HL-60/S4 treated with retinoic acid at 250 ng/mL for 4 days and 3 days (cell line): Measurements from ENCODE around the gene TMEM163.
"Not testable (repeated sequence)": the region's sequence is repeated elsewhere in the genome, so short reads cannot be mapped to it uniquely, and the experiment has no call there.

Experiments used
- in situ Hi-C: fragments of 300-500 bp; cut with MboI; formaldehyde crosslinking; loops from 2 replicates; pipeline ENCODE4 v1.7.0; 2022; ENCODE audit warnings: low sequenced_read_pairs

TMEM163 gene

DNA sequence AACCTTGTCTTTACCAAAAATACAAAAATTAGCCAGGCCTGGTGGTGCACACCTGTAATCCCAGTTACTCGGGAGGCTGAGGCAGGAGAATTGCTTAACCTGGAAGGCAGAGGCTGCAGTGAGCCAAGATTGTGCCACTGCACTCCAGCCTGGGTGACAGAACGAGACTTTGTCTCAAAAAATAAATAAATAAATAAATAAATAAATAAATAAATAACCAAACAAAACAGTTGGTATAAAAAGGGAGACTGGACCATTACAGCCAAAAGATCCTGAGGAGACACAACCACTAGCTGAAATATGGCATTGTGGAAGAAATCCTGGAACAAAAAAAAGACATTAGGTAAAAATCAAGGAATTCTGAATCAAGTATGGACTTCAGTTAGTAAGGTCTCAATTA, 4.9 kb upstream of the TMEM163 start:
- in situ Hi-C loops, result not testable (repeated sequence)

DNA sequence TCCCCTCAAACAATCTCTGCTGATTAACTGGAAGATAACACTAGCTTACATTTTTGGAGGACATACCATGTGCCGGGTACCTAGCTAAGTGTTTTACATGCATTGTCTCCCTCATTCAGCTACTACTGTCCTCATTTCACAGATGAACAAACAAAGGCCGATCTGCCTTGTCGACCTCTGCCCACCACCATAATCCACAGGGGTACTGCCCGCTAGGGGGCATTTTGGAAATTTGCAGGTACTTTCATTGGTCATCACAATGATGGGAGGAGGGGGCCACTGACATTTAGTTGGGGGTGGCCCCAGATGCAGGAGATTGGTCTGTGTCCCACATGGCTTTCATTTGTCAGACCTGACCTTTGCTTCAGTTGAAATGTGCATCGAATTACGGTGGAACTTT, 3.9 kb upstream of the TMEM163 start:
- in situ Hi-C loops, result no loop called here

DNA sequence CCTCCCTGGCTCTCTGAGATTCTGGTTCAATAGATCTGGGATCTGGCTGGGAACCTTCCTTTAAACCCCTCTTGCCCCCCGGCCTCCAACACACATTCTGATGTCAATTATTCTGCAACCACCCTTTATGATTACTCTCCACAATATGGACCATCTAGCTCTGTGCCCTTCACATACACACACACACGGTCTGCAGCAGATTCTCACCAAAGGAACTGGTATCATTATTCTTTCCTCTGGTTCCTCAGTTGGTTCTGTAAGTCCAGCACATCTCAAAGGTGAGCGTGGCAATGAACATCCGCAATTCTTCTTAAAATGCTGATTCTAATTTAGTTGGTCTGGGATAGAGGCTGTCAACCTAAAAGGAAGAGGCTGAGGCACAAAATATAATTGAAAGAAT, 2.8 kb upstream of the TMEM163 start:
- in situ Hi-C loops, result no loop called here

DNA sequence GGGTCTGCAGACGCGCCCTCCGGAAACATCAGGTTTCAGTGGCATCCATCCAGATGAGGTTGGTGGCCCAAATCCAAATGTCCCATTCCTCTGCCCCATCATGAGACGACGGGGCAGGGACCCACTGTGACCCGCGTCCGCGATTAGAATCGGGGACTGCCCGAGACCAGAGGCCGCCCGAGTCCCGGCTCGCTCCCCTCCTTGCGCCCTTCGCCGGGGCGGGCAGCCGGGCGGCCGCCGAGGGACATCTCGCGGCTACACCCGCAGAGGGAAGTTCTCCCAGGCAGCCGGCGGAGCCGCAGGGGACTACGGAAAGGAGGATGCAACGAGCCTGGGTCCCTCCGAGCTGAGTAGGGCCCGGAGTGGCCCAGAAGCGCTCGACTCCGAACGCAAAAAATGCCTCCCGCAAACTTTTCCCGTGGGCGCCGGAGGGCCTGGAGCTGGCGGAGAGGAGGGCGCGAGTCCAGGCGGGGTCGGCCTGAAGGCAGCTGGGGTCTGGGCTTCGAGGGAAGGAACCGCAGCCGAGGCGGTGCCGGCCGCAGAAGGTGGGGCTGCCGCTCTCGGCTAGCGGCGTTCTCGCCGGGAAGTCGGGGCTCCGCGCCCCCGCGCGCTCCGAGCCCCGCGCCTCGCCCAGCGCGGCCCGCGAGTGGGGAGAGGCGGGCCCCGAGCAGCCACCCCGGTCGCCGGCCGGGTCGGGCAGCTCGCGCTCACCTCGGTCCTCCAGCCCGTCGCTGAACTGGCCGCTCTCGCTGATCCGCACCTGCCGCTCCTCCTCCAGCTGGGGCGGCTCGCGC, 580 bp downstream of the TMEM163 start:
- in situ Hi-C loops, result no loop called here

GRCh38 chr2:134717286-134718022, 1.3 kb downstream of the TMEM163 start:
- in situ Hi-C loops, result no loop called here

DNA sequence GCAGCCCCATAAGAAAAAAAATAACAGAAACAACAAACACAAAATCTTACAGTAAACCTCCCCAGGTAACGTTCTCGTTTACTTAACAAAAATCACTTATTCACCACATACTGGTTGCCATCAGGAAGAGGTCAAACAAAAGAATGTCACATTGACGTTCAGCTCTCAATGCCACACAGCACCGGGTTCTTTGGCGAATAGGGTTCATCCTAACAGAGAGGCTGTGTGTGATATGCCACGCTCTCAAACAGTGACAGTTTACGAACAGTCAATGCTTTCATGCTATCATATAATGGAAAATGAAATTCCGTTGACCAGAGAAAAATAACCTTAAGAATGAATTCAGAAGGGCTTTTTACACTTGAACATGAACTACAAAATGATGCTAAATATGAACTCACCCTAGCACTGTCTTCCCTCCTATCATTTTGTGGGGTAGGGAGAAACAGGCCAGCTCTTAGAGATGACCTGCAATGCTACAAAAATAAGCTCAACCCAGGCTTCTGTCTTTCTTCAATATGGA, 2.0 kb downstream of the TMEM163 start:
- in situ Hi-C loops, result no loop called here

- in situ Hi-C loops, result no loop called here
Observed at GRCh38 chr2:134715932-134716643, 2.7 kb downstream of the TMEM163 start.

DNA sequence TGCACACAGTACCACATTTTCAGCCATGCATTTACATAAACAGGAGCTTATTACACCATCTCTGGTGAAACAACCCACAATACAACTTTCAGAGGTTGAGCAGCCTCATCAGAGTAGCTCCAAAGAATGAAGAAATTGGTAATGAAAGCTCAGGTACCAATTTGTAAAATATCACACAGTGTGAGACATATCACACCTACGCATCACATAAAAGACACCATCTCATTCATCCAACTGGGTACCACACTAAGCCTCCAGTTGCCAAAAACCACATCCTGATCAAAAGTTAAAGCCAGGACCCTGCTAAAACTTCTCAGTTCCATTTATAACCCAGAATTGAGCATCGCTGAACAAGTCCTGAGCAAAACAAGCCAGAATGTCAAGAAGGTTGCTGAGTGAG, 4.6 kb downstream of the TMEM163 start:
- in situ Hi-C loops, result no loop called here

GRCh38 chr2:134713606-134714005, 5.2 kb downstream of the TMEM163 start:
- in situ Hi-C loops, result no loop called here

- in situ Hi-C loops, result no loop called here
Observed at GRCh38 chr2:134713176-134713575, 5.6 kb downstream of the TMEM163 start.

DNA sequence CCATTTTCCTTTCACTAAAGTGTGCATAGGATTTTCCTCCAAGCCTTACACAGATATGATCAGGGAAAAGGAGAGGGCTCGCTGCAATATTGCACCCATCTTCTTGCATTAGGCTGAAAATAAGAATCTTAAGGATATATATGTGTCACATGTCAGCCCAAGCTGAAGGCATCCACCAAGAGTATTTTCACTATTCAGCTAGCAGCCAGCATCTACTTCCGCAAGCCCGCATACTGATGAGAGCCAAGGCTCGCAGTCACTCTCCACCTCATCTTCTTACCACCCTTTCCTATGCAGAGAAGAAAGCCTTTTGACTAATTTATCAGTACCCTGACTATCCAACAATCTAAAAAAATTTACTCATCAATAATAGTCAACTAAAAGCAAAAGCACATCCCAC, 6.1 kb downstream of the TMEM163 start:
- in situ Hi-C loops, result no loop called here

DNA sequence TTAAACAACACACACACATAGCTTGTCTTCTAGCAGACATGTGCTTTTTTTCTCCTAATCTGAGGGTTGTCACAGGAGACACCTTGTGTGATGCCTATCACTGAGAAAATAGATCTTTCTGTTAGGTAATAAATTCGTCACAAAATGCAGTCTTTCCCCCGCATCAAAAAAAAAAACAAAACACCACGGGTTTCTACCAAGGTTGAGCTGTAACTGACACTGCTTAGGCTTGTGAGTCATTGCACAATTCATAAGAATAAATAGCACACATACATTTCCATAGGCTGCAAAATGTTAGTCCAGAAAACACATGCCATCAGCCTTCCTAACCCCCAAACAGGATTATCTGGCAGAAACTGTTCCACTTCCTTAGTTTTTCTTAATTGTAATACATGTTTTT, 6.5 kb downstream of the TMEM163 start:
- in situ Hi-C loops, result no loop called here

DNA sequence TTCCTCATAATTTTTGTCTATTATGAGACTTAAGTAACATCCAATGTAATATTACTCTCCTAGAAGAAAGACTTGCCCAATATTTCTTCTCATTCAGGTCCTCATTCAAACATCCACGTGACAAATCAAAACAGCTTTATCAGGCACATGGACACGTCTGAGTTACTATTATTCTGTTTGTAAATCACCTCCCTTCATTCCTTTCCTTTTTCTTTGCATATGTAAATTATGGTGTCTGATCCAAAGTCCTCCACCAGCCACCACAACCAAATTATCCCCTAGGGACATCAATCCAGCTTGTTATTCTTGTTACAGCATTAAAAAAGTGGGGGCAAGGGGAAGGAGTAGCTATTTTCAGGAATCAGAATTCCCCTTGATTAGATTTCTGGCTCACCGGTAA, 7.1 kb downstream of the TMEM163 start:
- in situ Hi-C loops, result no loop called here

DNA sequence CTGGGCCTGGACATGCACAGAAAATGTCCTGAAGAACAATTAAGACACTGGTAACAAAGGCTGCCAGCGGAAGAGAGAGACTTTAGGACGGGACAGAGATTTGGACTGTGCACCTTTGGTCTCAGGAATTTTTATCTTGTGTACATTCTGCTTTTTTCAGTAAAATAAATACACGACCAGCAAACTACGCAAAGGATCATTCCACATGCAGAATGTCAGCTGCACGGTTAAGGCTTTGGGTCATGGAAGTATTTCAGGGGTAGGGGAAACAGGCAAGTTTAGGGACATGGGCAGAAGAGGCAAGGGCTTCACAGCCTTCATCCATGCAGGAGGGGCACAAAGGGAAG, 11.5 kb downstream of the TMEM163 start:
- in situ Hi-C loops, result no loop called here

GRCh38 chr2:134706587-134707329, 12.0 kb downstream of the TMEM163 start:
- in situ Hi-C loops, result no loop called here

- in situ Hi-C loops, result no loop called here
Observed at GRCh38 chr2:134705861-134706586, 12.8 kb downstream of the TMEM163 start.

DNA sequence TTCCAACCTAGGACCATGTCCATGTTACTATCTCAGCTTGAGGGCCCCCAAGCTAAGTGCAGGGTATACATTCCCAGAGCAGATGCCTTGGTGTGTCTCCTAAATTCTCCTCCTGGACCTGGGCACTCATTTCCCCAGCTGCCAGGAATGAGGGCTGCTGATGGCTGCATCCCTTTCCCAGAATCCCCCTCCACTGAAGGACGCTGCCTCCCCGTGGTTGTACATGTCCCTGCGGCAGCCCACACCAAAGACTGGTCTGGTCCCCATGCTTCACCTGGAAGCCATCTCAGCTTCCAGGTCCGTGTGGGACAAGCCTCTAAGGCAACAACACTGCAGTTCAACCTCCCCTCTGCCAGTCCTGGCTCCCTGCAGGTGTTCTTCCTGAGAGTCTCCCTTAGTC, 14.6 kb downstream of the TMEM163 start:
- in situ Hi-C loops, result no loop called here

DNA sequence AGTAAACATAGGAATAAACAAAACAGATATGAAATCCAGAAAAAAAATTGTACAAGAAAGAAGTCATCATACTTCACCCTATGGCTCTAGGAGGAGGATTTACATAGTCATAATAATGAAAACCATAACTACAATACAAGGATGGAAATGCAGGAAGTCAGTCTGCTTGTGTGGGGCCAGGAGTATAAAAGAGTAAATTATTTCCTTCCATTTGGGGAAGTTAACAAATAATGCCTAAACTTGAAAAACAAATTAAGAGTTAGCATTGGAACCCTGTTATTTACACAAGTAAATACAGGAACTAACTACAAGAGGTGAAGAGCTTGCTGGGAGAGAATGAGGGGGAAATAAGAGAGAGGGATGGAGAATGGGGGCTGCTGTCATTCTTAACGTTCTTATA, 15.4 kb downstream of the TMEM163 start:
- in situ Hi-C loops, result no loop called here

GRCh38 chr2:134700730-134701129, 18.1 kb downstream of the TMEM163 start:
- in situ Hi-C loops, result no loop called here

DNA sequence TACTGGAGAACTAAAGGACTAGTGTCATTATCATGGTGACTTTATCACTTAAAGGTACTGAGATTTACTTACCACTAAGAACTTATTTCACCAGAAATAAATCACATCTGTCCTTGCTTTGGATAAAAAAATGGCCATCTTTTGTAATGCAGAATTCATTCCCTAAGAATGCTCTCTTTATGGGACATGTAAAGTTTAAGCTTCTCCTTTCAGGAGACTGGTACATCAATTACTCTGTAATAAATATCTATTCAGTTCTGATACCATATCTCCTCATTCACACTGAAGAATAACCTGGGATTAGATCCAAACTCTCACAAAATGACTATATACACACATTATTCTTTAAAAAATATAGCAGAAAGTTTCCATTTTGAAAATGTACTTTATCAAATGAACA, 24.4 kb downstream of the TMEM163 start:
- in situ Hi-C loops, result no loop called here
